Tibial artery (tissue), 4 donors: ENCODE results near the gene ADARB1.

Source experiments
- DNase-seq, 2 donors: peaks; one replicate each; pipeline ENCODE4 v3.0.0-alpha.2; 2019
- H3K27ac ChIP-seq, 2 donors: fragments of 200-600 bp; sonication (generic) in 1 of 2; 1 replicate in 1 of 2; 2 replicates in 1 of 2; pipeline ENCODE4 v1.5.1; 2018 to 2019; ENCODE audit warnings: mild to moderate bottlenecking in 1 of 2
- H3K27me3 ChIP-seq, 2 donors: fragments of 200-600 bp; sonication (generic) in 1 of 2; one replicate each; pipeline versions ENCODE4 v1.5.1 to v1.6.0; 2016 to 2019
- H3K36me3 ChIP-seq, 3 donors: fragments of 200-600 bp; sonication (generic) in 2 of 3; one replicate each; pipeline ENCODE4 v1.5.1; 2016 to 2019; ENCODE audit warnings: mild to moderate bottlenecking in 2 of 3
- H3K4me1 ChIP-seq, 4 donors: fragments of 200-600 bp; sonication (generic) in 2 of 4; 1 replicate in 3 of 4; 2 replicates in 1 of 4; pipeline ENCODE4 v1.5.1; 2016 to 2019
- H3K4me3 ChIP-seq, 2 donors: fragments of 200-600 bp; sonication (generic) in 1 of 2; 1 replicate in 1 of 2; 2 replicates in 1 of 2; pipeline ENCODE4 v1.5.1; 2018 to 2019; ENCODE audit warnings: mild to moderate bottlenecking in 2 of 2
- H3K9me3 ChIP-seq, 3 donors: fragments of 200-600 bp; sonication (generic) in 1 of 3; one replicate each; pipeline ENCODE4 v1.5.1; 2016 to 2019
- CTCF ChIP-seq, 2 experiments: fragments of 200-600 bp in 1 of 2; fragments of 450-650 bp in 1 of 2; IDR thresholded peaks; one replicate each; pipeline ENCODE4 v1.5.1; 2017 to 2019; ENCODE audit warnings: antibody characterized with exemption in 2 of 2, mild to moderate bottlenecking in 1 of 2, moderate library complexity in 1 of 2
- intact Hi-C: fragments of 100-400 bp; cut with DNase I; formaldehyde crosslinking; loops from one replicate; pipeline ENCODE4 v1.15.0; 2023; ENCODE audit warnings: low total_unique reads

The ADARB1 gene

GRCh38 chr21:45078371-45078770 lies 4.0 kb downstream of the ADARB1 start:
- Histone ChIP-seq H3K4me1 (peaks cover 0 to 71% (median 58%) of the 10 kb centered on the region in 4 donors), H3K27me3 (no peaks in the 10 kb centered on the region), H3K27ac (peak overlapping the region; percentile 95), H3K9me3 (no peaks in the 10 kb centered on the region), H3K4me3 (peak overlapping the region; percentile 14 to 18), H3K36me3 (peaks cover 10 to 25% (median 14%) of the 10 kb centered on the region in 3 donors)
- no peak for DNase-seq
- intact Hi-C loops: no loop called here
- no peak for TF ChIP-seq CTCF (IDR thresholded peaks at IDR 0.05)

- H3K9me3 ChIP-seq: no peaks in the 10 kb centered on the region
- peaks cover 0 to 75% (median 60%) of the 10 kb centered on the region in 4 donors for H3K4me1 ChIP-seq
- no peaks in the 10 kb centered on the region for H3K27me3 ChIP-seq
- H3K27ac ChIP-seq: peak overlapping the region; percentile 95
- TF ChIP-seq CTCF (IDR thresholded peaks at IDR 0.05): no peak
- intact Hi-C loops: no loop called here
- H3K4me3 ChIP-seq: peak overlapping the region in 1 of 2 donors; percentile 14
- DNase-seq: no peak
- peaks cover 10 to 25% (median 14%) of the 10 kb centered on the region in 3 donors for H3K36me3 ChIP-seq
These were observed 4.5 kb downstream of the ADARB1 start for GRCh38 chr21:45078877-45079281.

GRCh38 chr21:45079351-45079750 lies 5.0 kb downstream of the ADARB1 start:
- Histone ChIP-seq H3K36me3 (peaks cover 10 to 25% (median 14%) of the 10 kb centered on the region in 3 donors), H3K27me3 (no peaks in the 10 kb centered on the region), H3K27ac (peak overlapping the region; percentile 95), H3K4me3 (no peak overlapping the region), H3K4me1 (peaks cover 0 to 80% (median 64%) of the 10 kb centered on the region in 4 donors), H3K9me3 (no peaks in the 10 kb centered on the region)
- intact Hi-C loops: no loop called here
- no peak for DNase-seq
- TF ChIP-seq CTCF (IDR thresholded peaks at IDR 0.05): no peak

- peaks cover 0 to 89% (median 72%) of the 10 kb centered on the region in 4 donors for H3K4me1 ChIP-seq
- peak overlapping the region; percentile 95 for H3K27ac ChIP-seq
- DNase-seq: no peak
- no peaks in the 10 kb centered on the region for H3K9me3 ChIP-seq
- no peak overlapping the region for H3K4me3 ChIP-seq
- peaks cover 10 to 19% (median 14%) of the 10 kb centered on the region in 3 donors for H3K36me3 ChIP-seq
- TF ChIP-seq CTCF (IDR thresholded peaks at IDR 0.05): no peak
- intact Hi-C loops: loop anchor here (5.0 kb wide), 1 partner anchor 47 kb away; no protein-coding TSS in a partner anchor
- H3K27me3 ChIP-seq: no peaks in the 10 kb centered on the region
These were observed 5.9 kb downstream of the ADARB1 start for GRCh38 chr21:45080232-45080631.

- H3K27ac ChIP-seq: peak overlapping the region; percentile 95
- no peak overlapping the region for H3K4me3 ChIP-seq
- no peak for DNase-seq
- H3K36me3 ChIP-seq: peaks cover 10 to 18% (median 14%) of the 10 kb centered on the region in 3 donors
- intact Hi-C loops: loop anchor here (5.0 kb wide), 1 partner anchor 46 kb away; no protein-coding TSS in a partner anchor
- H3K4me1 ChIP-seq: peaks cover 0 to 95% (median 75%) of the 10 kb centered on the region in 4 donors
- H3K9me3 ChIP-seq: no peaks in the 10 kb centered on the region
- no peaks in the 10 kb centered on the region for H3K27me3 ChIP-seq
- no peak for TF ChIP-seq CTCF (IDR thresholded peaks at IDR 0.05)
These were observed 6.4 kb downstream of the ADARB1 start for GRCh38 chr21:45080639-45081414.
